IMR-90 (cell line): Measurements from ENCODE around the gene ZNF473. TPM values are rescaled to one million over a fixed set of nuclear protein-coding genes. Genes with fewer than 3 reads are reported as not detected.

ENCODE experiments used
- ATAC-seq: fragments of 200-7000 bp; cut with Tn5 transposase; 2 replicates; pipeline ENCODE4 v1.9.1; 2020; ENCODE audit warnings: low read depth, mild to moderate bottlenecking, moderate library complexity
- BruUV-seq: library from RNA; stranded (reverse); fragments of 400-500 nt; replicated peaks from 2 replicates; lab custom pipeline; 2021; lab: Mats Ljungman, UMichigan
- CTCF ChIA-PET: fragments of 300-600 bp; formaldehyde crosslinking; extraction: SDS; loops from one replicate; lab custom pipeline; 2021; ENCODE audit warnings: antibody characterized with exemption; lab: Yijun Ruan, JAX
- POLR2A ChIA-PET: fragments of 300-600 bp; sonication (Branson Sonifier 250); formaldehyde crosslinking; loops from one replicate; lab custom pipeline; 2022; ENCODE audit warnings: antibody characterized with exemption; ENCODE audit not compliant: unreplicated experiment; lab: Charles Lee
- DNase-seq: peaks from one replicate; pipeline ENCODE4 v3.0.0; 2013
- H2AFZ ChIP-seq: replicated peaks from 2 replicates; pipeline ENCODE3; 2013; ENCODE audit warnings: low read length, mild to moderate bottlenecking; ENCODE audit not compliant: poor library complexity
- H2AK5ac ChIP-seq: 2 replicates; pipeline ENCODE4 v1.6.1; 2013; ENCODE audit warnings: low read depth, low read length, inconsistent platforms
- H2AK9ac ChIP-seq: replicated peaks from 2 replicates; pipeline ENCODE3; 2013; ENCODE audit warnings: mild to moderate bottlenecking, low read depth, low read length, moderate library complexity; ENCODE audit not compliant: poor library complexity
- H2BK120ac ChIP-seq: 2 replicates; pipeline ENCODE4 v1.6.1; 2013; ENCODE audit warnings: low read depth, low read length, inconsistent platforms
- H2BK15ac ChIP-seq: 3 replicates; pipeline ENCODE4 v1.6.1; 2013; ENCODE audit warnings: low read depth, low read length, inconsistent platforms
- H2BK20ac ChIP-seq: 2 replicates; pipeline ENCODE4 v1.6.1; 2013; ENCODE audit warnings: low read depth, mild to moderate bottlenecking, inconsistent platforms, low read length, moderate library complexity
- H2BK5ac ChIP-seq: 2 replicates; pipeline ENCODE4 v1.6.1; 2013; ENCODE audit warnings: mild to moderate bottlenecking, low read depth, low read length, inconsistent platforms; ENCODE audit not compliant: poor library complexity, severe bottlenecking
- H3K14ac ChIP-seq: replicated peaks from 2 replicates; pipeline ENCODE4 v1.6.1; 2013; ENCODE audit warnings: low read depth, low read length, inconsistent platforms
- H3K18ac ChIP-seq: 2 replicates; pipeline ENCODE4 v1.6.1; 2013; ENCODE audit warnings: low read depth, low read length, control low read depth
- H3K23ac ChIP-seq: 2 replicates; pipeline ENCODE4 v1.6.1; 2013; ENCODE audit warnings: low read depth, low read length, inconsistent platforms
- H3K27ac ChIP-seq: 2 replicates; pipeline ENCODE4 v1.5.1; 2013; ENCODE audit warnings: mild to moderate bottlenecking, control low read depth, low read length; ENCODE audit not compliant: insufficient read depth
- H3K27me3 ChIP-seq: 2 replicates; pipeline ENCODE4 v1.6.1; 2013; ENCODE audit warnings: low read length; ENCODE audit not compliant: control insufficient read depth, insufficient read depth
- H3K36me3 ChIP-seq: 2 replicates; pipeline ENCODE4 v1.6.1; 2013; ENCODE audit warnings: low read length, mixed read lengths; ENCODE audit not compliant: control insufficient read depth, insufficient read depth
- H3K4ac ChIP-seq: 2 replicates; pipeline ENCODE4 v1.6.1; 2013; ENCODE audit warnings: low read depth, low read length, inconsistent platforms
- H3K4me1 ChIP-seq: 2 replicates; pipeline ENCODE4 v1.6.1; 2013; ENCODE audit warnings: low read length, mixed read lengths; ENCODE audit not compliant: control insufficient read depth, insufficient read depth
- H3K4me2 ChIP-seq: 2 replicates; pipeline ENCODE4 v1.6.1; 2013; ENCODE audit warnings: low read depth, mild to moderate bottlenecking, control low read depth, low read length, moderate library complexity
- H3K4me3 ChIP-seq: 2 replicates; pipeline ENCODE4 v1.5.1; 2013; ENCODE audit warnings: low read depth, mild to moderate bottlenecking, control low read depth, low read length, moderate library complexity; ENCODE audit not compliant: insufficient read depth
- H3K56ac ChIP-seq: 2 replicates; pipeline ENCODE4 v1.6.1; 2013; ENCODE audit warnings: low read length, inconsistent platforms; ENCODE audit not compliant: insufficient read depth; ENCODE audit errors: extremely low read depth
- H3K79me1 ChIP-seq, 2 experiments: 2 replicates each; pipeline ENCODE4 v1.6.1; 2013; ENCODE audit warnings: low read length in 2 of 2, inconsistent platforms in 1 of 2, low read depth in 1 of 2
- H3K9ac ChIP-seq: 2 replicates; pipeline ENCODE4 v1.6.1; 2013; ENCODE audit warnings: low read depth, low read length, control low read depth
- H3K9me1 ChIP-seq: 2 replicates; pipeline ENCODE4 v1.6.1; 2013; ENCODE audit warnings: low read length, inconsistent platforms; ENCODE audit not compliant: insufficient read depth
- H3K9me3 ChIP-seq: 2 replicates; pipeline ENCODE4 v1.6.1; 2013; ENCODE audit warnings: low read length; ENCODE audit not compliant: control insufficient read depth, insufficient read depth
- H4K20me1 ChIP-seq: 2 replicates; pipeline ENCODE4 v1.6.1; 2013; ENCODE audit warnings: low read length, inconsistent platforms; ENCODE audit not compliant: insufficient read depth
- H4K5ac ChIP-seq: 2 replicates; pipeline ENCODE4 v1.6.1; 2013; ENCODE audit warnings: mild to moderate bottlenecking, low read depth, low read length, control low read depth
- H4K8ac ChIP-seq, 2 experiments: 2 replicates each; pipeline ENCODE4 v1.6.1; 2013; ENCODE audit warnings: low read depth in 2 of 2, low read length in 2 of 2, control low read depth in 1 of 2, inconsistent platforms in 1 of 2
- H4K91ac ChIP-seq: 2 replicates; pipeline ENCODE4 v1.6.1; 2013; ENCODE audit warnings: low read depth, low read length, inconsistent platforms; ENCODE audit not compliant: insufficient read depth
- BHLHE40 ChIP-seq: fragments of 150-350 bp; IDR thresholded peaks from 2 replicates; pipeline ENCODE4 v1.6.1; 2016; ENCODE audit warnings: mild to moderate bottlenecking, low read depth, low read length
- CEBPB ChIP-seq: IDR thresholded peaks from 2 replicates; pipeline ENCODE4 v1.6.1; 2012; ENCODE audit warnings: low read depth, low read length, improper control_type of control experiment
- CHD1 ChIP-seq: IDR thresholded peaks from 2 replicates; pipeline ENCODE4 v1.6.1; 2012; ENCODE audit warnings: low read depth, low read length, improper control_type of control experiment
- CTCF ChIP-seq: conservative IDR thresholded peaks from 2 replicates; pipeline ENCODE4 v1.5.1; 2012; ENCODE audit warnings: mild to moderate bottlenecking, low read depth, low read length, improper control_type of control experiment
- FOS ChIP-seq: fragments of 150-350 bp; IDR thresholded peaks from 2 replicates; pipeline ENCODE4 v1.6.1; 2016; ENCODE audit warnings: low read depth, low read length
- MAFK ChIP-seq: IDR thresholded peaks from 2 replicates; pipeline ENCODE4 v1.6.1; 2012; ENCODE audit warnings: low read depth, low read length, improper control_type of control experiment
- MAZ ChIP-seq: IDR thresholded peaks from 2 replicates; pipeline ENCODE4 v1.6.1; 2012; ENCODE audit warnings: low read depth, mild to moderate bottlenecking, low read length, improper control_type of control experiment, moderate library complexity, borderline replicate concordance
- MXI1 ChIP-seq: IDR thresholded peaks from 2 replicates; pipeline ENCODE4 v1.6.1; 2012; ENCODE audit warnings: low read depth, mild to moderate bottlenecking, low read length, moderate library complexity, borderline replicate concordance
- NFE2L2 ChIP-seq: fragments of 150-350 bp; IDR thresholded peaks from 2 replicates; pipeline ENCODE4 v1.6.1; 2016; ENCODE audit warnings: low read depth, mild to moderate bottlenecking, low read length
- POLR2A ChIP-seq: IDR thresholded peaks from 2 replicates; pipeline ENCODE4 v1.6.1; 2012; ENCODE audit warnings: mild to moderate bottlenecking, low read depth, low read length
- RAD21 ChIP-seq: IDR thresholded peaks from 2 replicates; pipeline ENCODE4 v1.6.1; 2012; ENCODE audit warnings: low read length, improper control_type of control experiment
- RCOR1 ChIP-seq: IDR thresholded peaks from 2 replicates; pipeline ENCODE4 v1.6.1; 2012; ENCODE audit warnings: mild to moderate bottlenecking, low read length, improper control_type of control experiment; ENCODE audit not compliant: insufficient replicate concordance
- RFX5 ChIP-seq: IDR thresholded peaks from 2 replicates; pipeline ENCODE4 v1.8.0; 2012; ENCODE audit warnings: low read depth, mild to moderate bottlenecking, low read length, moderate library complexity
- SMC3 ChIP-seq: fragments of 150-350 bp; IDR thresholded peaks from 2 replicates; pipeline ENCODE4 v1.6.1; 2016; ENCODE audit warnings: low read depth, mild to moderate bottlenecking, antibody characterized with exemption, low read length, moderate library complexity
- USF2 ChIP-seq: fragments of 150-350 bp; IDR thresholded peaks from 2 replicates; pipeline ENCODE4 v1.6.1; 2017; ENCODE audit warnings: mild to moderate bottlenecking, antibody characterized with exemption, low read length, low read depth
- WGBS, 2 experiments: methylation state at CpG; one replicate each; pipeline versions ENCODE4 v1.1.5 to v1.1.7; 2013; ENCODE audit warnings: missing lambda C conversion rate in 2 of 2; ENCODE audit not compliant: insufficient read length in 1 of 2; ENCODE audit errors: extremely low coverage in 2 of 2; 5-methylcytosine and 5-hydroxymethylcytosine counted together
- dilution Hi-C: fragments of 300-500 bp; cut with HindIII; formaldehyde crosslinking; loops from one replicate; pipeline ENCODE4 v1.14.3; 2018; ENCODE audit warnings: low sequenced_read_pairs; ENCODE audit not compliant: unreplicated experiment
- in situ Hi-C: fragments of 300-500 bp; cut with MboI; formaldehyde crosslinking; loops from 3 replicates; pipeline ENCODE4 v1.14.3; 2019; ENCODE audit warnings: low sequenced_read_pairs, inconsistent platforms, mixed read lengths
- intact Hi-C: fragments of 100-400 bp; cut with micrococcal nuclease; formaldehyde crosslinking; loops from 2 replicates; pipeline ENCODE4 v1.10.0; 2022
- polyA plus RNA-seq, 3 experiments: library from polyadenylated mRNA; depleted of rRNA; stranded (reverse); fragments of >200 nt; gene quantifications; 2 replicates each; pipeline ENCODE4 v1.2.3, GENCODE V29; 2012; ENCODE audit warnings: low replicate concordance in 1 of 3
- total RNA-seq: library from RNA; depleted of rRNA; stranded (reverse); fragments of >200 nt; gene quantifications from 2 replicates; pipeline ENCODE4 v1.2.3, GENCODE V29; 2012
- TF ChIP-seq, protein P1 (sequence below): fragments of 150-350 bp; IDR thresholded peaks from 2 replicates; pipeline ENCODE4 v1.6.1; 2016; ENCODE audit warnings: low read depth, mild to moderate bottlenecking, low read length, moderate library complexity, borderline replicate concordance

Gene ZNF473
- total and polyA plus RNA-seq, 2 of the 4 experiments (the other 2 are of a cell fraction), result 4.5 to 13.3 TPM

DNA sequence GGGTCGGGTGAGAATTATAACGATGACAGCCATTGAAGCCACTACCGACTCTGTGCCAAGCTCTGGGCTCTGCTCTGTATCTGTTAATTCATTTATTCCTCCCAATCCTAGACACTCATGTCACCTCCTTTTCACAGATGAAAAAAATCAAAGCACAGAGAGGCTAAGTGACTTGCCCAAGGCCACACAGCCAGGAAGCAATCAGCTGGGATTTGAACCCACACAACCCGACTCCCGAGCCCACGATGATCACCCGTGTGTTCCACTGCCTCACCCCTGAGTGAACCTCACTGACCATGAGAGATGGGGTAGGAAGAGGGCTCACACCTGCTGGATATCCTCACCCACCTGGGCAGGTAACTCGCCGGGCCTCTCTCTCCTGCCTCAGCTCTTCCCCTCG is 40.1 kb downstream of the ZNF473 start:
- H3K23ac ChIP-seq, result no peak overlapping the region
- no peak overlapping the region for H3K4ac ChIP-seq
- no peaks in the 10 kb centered on the region; the same call in 1 of the 2 replicates for H3K9me3 ChIP-seq
- no peak overlapping the region for H2BK15ac ChIP-seq
- no peak overlapping the region for H2AK9ac ChIP-seq
- no peak overlapping the region for H2AK5ac ChIP-seq
- in situ Hi-C loops (no loop called here), intact Hi-C loops (no loop called here), dilution Hi-C loops (no loop called here)
- H2BK5ac ChIP-seq, result no peak overlapping the region
- H3K79me1 ChIP-seq, result no peaks in the 10 kb centered on the region
- H4K91ac ChIP-seq, result no peak overlapping the region
- H3K9me1 ChIP-seq, result no peaks in the 10 kb centered on the region
- no peak overlapping the region for H2BK20ac ChIP-seq
- BruUV-seq, result no TSS peak
- DNase-seq (no peak), ATAC-seq (no peak)
- no peak overlapping the region for H2BK120ac ChIP-seq
- no peak overlapping the region for H3K14ac ChIP-seq
- H3K36me3 ChIP-seq, result no peaks in the 10 kb centered on the region
- no CpG with 5 or more reads among the region's 10 CpGs for WGBS, 2 experiments
- H3K9ac ChIP-seq, result no peak overlapping the region
- H3K4me1 ChIP-seq, result no peaks in the 10 kb centered on the region
- H3K4me3 ChIP-seq, result no peak overlapping the region
- H3K27ac ChIP-seq, result no peak overlapping the region
- ChIA-PET POLR2A (no interaction called here), CTCF (no interaction called here)
- no peak overlapping the region for H4K5ac ChIP-seq
- H3K56ac ChIP-seq, result no peak overlapping the region
- H2AFZ ChIP-seq, result no peak overlapping the region
- H3K18ac ChIP-seq, result no peak overlapping the region
- H4K8ac ChIP-seq, result no peak overlapping the region
- H3K4me2 ChIP-seq, result no peak overlapping the region
- H3K27me3 ChIP-seq, result no peaks in the 10 kb centered on the region
- no peaks in the 10 kb centered on the region for H4K20me1 ChIP-seq
- TF ChIP-seq, protein P1, sequence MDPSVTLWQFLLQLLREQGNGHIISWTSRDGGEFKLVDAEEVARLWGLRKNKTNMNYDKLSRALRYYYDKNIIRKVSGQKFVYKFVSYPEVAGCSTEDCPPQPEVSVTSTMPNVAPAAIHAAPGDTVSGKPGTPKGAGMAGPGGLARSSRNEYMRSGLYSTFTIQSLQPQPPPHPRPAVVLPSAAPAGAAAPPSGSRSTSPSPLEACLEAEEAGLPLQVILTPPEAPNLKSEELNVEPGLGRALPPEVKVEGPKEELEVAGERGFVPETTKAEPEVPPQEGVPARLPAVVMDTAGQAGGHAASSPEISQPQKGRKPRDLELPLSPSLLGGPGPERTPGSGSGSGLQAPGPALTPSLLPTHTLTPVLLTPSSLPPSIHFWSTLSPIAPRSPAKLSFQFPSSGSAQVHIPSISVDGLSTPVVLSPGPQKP, result no peak
- TF ChIP-seq USF2, result no peak
- no peak for TF ChIP-seq CHD1
- no peak for TF ChIP-seq CTCF
- no peak for TF ChIP-seq RAD21
- TF ChIP-seq MXI1, result no peak
- TF ChIP-seq FOS, result no peak
- TF ChIP-seq MAZ, result no peak
- no peak for TF ChIP-seq MAFK
- TF ChIP-seq POLR2A, result no peak
- TF ChIP-seq SMC3, result no peak
- TF ChIP-seq BHLHE40, result no peak
- TF ChIP-seq RFX5, result no peak
- no peak for TF ChIP-seq NFE2L2
- TF ChIP-seq CEBPB, result no peak
- TF ChIP-seq RCOR1, result no peak
